ENCODE measurements around the gene CARD9. TPM values are rescaled to one million over a fixed set of nuclear protein-coding genes. Genes with fewer than 3 reads are reported as not detected.

The CARD9 gene
- total RNA-seq, 2 experiments from 2014 or later = 0.92 to 1.7 TPM

- no TSS peak for BruUV-seq (replicated peaks)
- H3K9me2 ChIP-seq (ENCODE audit: insufficient read depth, low read length) = no peaks in the 10 kb centered on the region
- intact Hi-C loops (cut with micrococcal nuclease; ENCODE audit: unreplicated experiment) = no loop called here
- no peak for DNase-seq (ENCODE audit: low spot score)
- H3K27ac ChIP-seq (ENCODE audit: low read depth, low read length, poor library complexity, severe bottlenecking) = no peak overlapping the region
- no peak overlapping the region for H3K4me3 ChIP-seq (ENCODE audit: low read depth, low read length, poor library complexity, severe bottlenecking)
- H2AFZ ChIP-seq (ENCODE audit: low read length) = no peak overlapping the region
- CTCF ChIA-PET (ENCODE audit: unreplicated experiment) = no interaction called here
- no peak for TF ChIP-seq EZH2phosphoT487 (IDR thresholded peaks at IDR 0.05; ENCODE audit: borderline replicate concordance, low read depth, low read length)
- TF ChIP-seq, protein P1, sequence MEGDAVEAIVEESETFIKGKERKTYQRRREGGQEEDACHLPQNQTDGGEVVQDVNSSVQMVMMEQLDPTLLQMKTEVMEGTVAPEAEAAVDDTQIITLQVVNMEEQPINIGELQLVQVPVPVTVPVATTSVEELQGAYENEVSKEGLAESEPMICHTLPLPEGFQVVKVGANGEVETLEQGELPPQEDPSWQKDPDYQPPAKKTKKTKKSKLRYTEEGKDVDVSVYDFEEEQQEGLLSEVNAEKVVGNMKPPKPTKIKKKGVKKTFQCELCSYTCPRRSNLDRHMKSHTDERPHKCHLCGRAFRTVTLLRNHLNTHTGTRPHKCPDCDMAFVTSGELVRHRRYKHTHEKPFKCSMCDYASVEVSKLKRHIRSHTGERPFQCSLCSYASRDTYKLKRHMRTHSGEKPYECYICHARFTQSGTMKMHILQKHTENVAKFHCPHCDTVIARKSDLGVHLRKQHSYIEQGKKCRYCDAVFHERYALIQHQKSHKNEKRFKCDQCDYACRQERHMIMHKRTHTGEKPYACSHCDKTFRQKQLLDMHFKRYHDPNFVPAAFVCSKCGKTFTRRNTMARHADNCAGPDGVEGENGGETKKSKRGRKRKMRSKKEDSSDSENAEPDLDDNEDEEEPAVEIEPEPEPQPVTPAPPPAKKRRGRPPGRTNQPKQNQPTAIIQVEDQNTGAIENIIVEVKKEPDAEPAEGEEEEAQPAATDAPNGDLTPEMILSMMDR (conservative IDR thresholded peaks at IDR 0.05; ENCODE audit: low read length) = no peak
- H3K9me3 ChIP-seq (ENCODE audit: low read length) = no peaks in the 10 kb centered on the region
- no peaks in the 10 kb centered on the region for H3K36me3 ChIP-seq (ENCODE audit: insufficient read depth, low read length)
- no peak overlapping the region for H3K4me2 ChIP-seq (ENCODE audit: low read length)
- H3K79me2 ChIP-seq (ENCODE audit: insufficient read depth, low read depth, low read length) = no peaks in the 10 kb centered on the region
- no peaks in the 10 kb centered on the region for H4K20me1 ChIP-seq (ENCODE audit: insufficient read depth, low read length)
- no peaks in the 10 kb centered on the region for H3K4me1 ChIP-seq (ENCODE audit: insufficient read depth, low read length, poor library complexity, severe bottlenecking)
- POLR2A ChIA-PET = no interaction called here
Observed at GRCh38 chr9:136357202-136357725, 16.2 kb downstream of the CARD9 start.

GRCh38 chr9:136355616-136356557, 17.6 kb downstream of the CARD9 start:
- no peak overlapping the region for H3K4me2 ChIP-seq (ENCODE audit: low read length)
- no peaks in the 10 kb centered on the region for H3K79me2 ChIP-seq (ENCODE audit: insufficient read depth, low read depth, low read length)
- no peaks in the 10 kb centered on the region for H3K4me1 ChIP-seq (ENCODE audit: insufficient read depth, low read length, poor library complexity, severe bottlenecking)
- BruUV-seq (replicated peaks) = no TSS peak
- no peaks in the 10 kb centered on the region for H4K20me1 ChIP-seq (ENCODE audit: insufficient read depth, low read length)
- ChIA-PET CTCF (ENCODE audit: unreplicated experiment) (no interaction called here), POLR2A (no interaction called here)
- no peaks in the 10 kb centered on the region for H3K9me3 ChIP-seq (ENCODE audit: low read length)
- H3K27ac ChIP-seq (ENCODE audit: low read depth, low read length, poor library complexity, severe bottlenecking) = no peak overlapping the region
- H3K4me3 ChIP-seq (ENCODE audit: low read depth, low read length, poor library complexity, severe bottlenecking) = no peak overlapping the region
- no peak overlapping the region for H2AFZ ChIP-seq (ENCODE audit: low read length)
- no peaks in the 10 kb centered on the region for H3K36me3 ChIP-seq (ENCODE audit: insufficient read depth, low read length)
- TF ChIP-seq, protein P1 (conservative IDR thresholded peaks at IDR 0.05; ENCODE audit: low read length) = no peak
- no peak for TF ChIP-seq EZH2phosphoT487 (IDR thresholded peaks at IDR 0.05; ENCODE audit: borderline replicate concordance, low read depth, low read length)
- H3K9me2 ChIP-seq (ENCODE audit: insufficient read depth, low read length) = no peaks in the 10 kb centered on the region
- no peak for DNase-seq (ENCODE audit: low spot score)
- intact Hi-C loops (cut with micrococcal nuclease; ENCODE audit: unreplicated experiment) = no loop called here

DNA sequence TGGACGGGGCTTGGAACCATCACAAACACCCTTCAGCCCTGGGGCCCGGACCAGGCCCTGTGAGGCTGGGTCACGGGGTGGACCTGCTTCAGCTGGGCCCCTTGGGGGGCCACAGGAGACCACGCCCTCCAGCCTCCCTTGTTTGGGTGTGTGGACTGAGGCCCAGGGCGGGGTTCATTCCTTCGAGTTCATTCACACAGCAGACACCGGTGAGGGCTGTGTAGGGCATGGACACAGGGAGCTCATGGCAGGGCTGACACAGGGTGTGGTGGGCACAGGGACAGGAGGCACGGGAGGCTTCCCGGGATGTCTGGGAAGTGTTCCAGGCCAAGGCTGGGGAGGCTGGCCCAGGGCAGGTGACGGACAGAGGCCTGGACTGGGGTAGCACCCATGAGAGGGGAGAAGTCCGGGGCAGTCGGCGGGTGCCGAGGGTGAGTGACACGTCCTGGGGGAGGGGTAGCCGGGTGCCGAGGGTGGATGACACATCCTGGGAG, 18.8 kb downstream of the CARD9 start:
- no peaks in the 10 kb centered on the region for H3K9me2 ChIP-seq (ENCODE audit: insufficient read depth, low read length)
- intact Hi-C loops (cut with micrococcal nuclease; ENCODE audit: unreplicated experiment) = no loop called here
- POLR2A ChIA-PET = no interaction called here
- CTCF ChIA-PET (ENCODE audit: unreplicated experiment) = no interaction called here
- H3K79me2 ChIP-seq (ENCODE audit: insufficient read depth, low read depth, low read length) = no peaks in the 10 kb centered on the region
- no peak overlapping the region for H3K27ac ChIP-seq (ENCODE audit: low read depth, low read length, poor library complexity, severe bottlenecking)
- no peaks in the 10 kb centered on the region for H4K20me1 ChIP-seq (ENCODE audit: insufficient read depth, low read length)
- TF ChIP-seq EZH2phosphoT487 (IDR thresholded peaks at IDR 0.05; ENCODE audit: borderline replicate concordance, low read depth, low read length) = no peak
- TF ChIP-seq, protein P1 (conservative IDR thresholded peaks at IDR 0.05; ENCODE audit: low read length) = no peak
- H3K36me3 ChIP-seq (ENCODE audit: insufficient read depth, low read length) = no peaks in the 10 kb centered on the region
- H3K4me3 ChIP-seq (ENCODE audit: low read depth, low read length, poor library complexity, severe bottlenecking) = no peak overlapping the region
- H3K9me3 ChIP-seq (ENCODE audit: low read length) = no peaks in the 10 kb centered on the region
- no TSS peak for BruUV-seq (replicated peaks)
- no peak overlapping the region for H2AFZ ChIP-seq (ENCODE audit: low read length)
- H3K4me1 ChIP-seq (ENCODE audit: insufficient read depth, low read length, poor library complexity, severe bottlenecking) = no peaks in the 10 kb centered on the region
- no peak for DNase-seq (ENCODE audit: low spot score)
- no peak overlapping the region for H3K4me2 ChIP-seq (ENCODE audit: low read length)

Measured in OCI-LY7 (cell line).